ENCODE measurements around the gene MLX. TPM values are rescaled to one million over a fixed set of nuclear protein-coding genes. Genes with fewer than 3 reads are reported as not detected.

MLX gene
- total and polyA plus RNA-seq, 2 of the 8 experiments (the other 6 are each of a cell fraction or from before 2014, with no cell fraction given): 27.0 to 27.5 TPM

DNA sequence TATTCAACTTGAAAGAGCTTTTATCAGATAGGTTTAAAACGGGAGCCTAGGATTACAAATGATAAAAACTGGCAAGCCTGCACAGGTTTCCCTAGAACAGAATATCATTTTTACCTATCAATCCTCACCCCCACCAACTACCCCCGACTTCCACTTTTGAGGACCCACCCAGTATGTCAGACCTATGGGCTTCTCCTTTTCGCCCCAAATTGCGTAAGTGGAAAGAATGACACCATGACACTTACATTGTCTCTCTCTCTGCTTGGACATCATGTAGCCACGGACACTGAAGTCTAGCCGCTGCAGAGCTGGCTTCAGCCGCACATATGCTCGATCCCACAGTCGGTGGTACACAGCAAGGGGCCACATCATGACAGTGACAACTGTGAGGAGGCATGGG is 18.0 kb downstream of the MLX start:
- Histone ChIP-seq H3K18ac (ENCODE audit: extremely low read depth, low read length) (no peak overlapping the region), H3K4me1 (replicated peaks in 1 of 4; ENCODE audit: control insufficient read depth in 3 of 4, insufficient read depth in 4 of 4, low read length in 3 of 4) (no peaks in the 10 kb centered on the region), H3K14ac (ENCODE audit: insufficient read length) (no peak overlapping the region), H3K4ac (replicated peaks; ENCODE audit: insufficient read length, low read depth, low read length) (no peak overlapping the region), H2AFZ (ENCODE audit: low read length) (no peak overlapping the region), H3K79me2 (ENCODE audit: control insufficient read depth in 1 of 2, insufficient read depth in 2 of 2, low read length in 2 of 2) (no peaks in the 10 kb centered on the region), H3K4me3 (ENCODE audit: extremely low read depth in 1 of 4, insufficient read depth in 2 of 4, low read depth in 3 of 4, low read length in 4 of 4) (no peak overlapping the region), H4K20me1 (replicated peaks in 1 of 2; ENCODE audit: control insufficient read depth in 1 of 2, insufficient read depth in 2 of 2, low read length in 2 of 2) (peaks cover 0 to 2% of the 10 kb centered on the region in 2 experiments), H4K91ac (replicated peaks; ENCODE audit: insufficient read length, low read length) (no peak overlapping the region), H3K79me1 (ENCODE audit: low read depth, low read length) (no peaks in the 10 kb centered on the region), H3K27ac (ENCODE audit: low read depth, low read length) (no peak overlapping the region), H4K8ac (ENCODE audit: extremely low read depth, insufficient read depth, low read length) (no peak overlapping the region), H3K23me2 (ENCODE audit: low read depth, low read length) (no peaks in the 10 kb centered on the region), H2BK12ac (ENCODE audit: low read depth, low read length) (no peak overlapping the region), H2AK5ac (ENCODE audit: low read depth, low read length) (no peak overlapping the region), H2BK15ac (ENCODE audit: low read length) (no peak overlapping the region), H2BK120ac (replicated peaks; ENCODE audit: low read depth, low read length) (no peak overlapping the region), H2BK5ac (ENCODE audit: low read depth, low read length) (no peak overlapping the region), H2BK20ac (ENCODE audit: low read length) (no peak overlapping the region), H3K9me3 (ENCODE audit: insufficient read depth in 2 of 2, low read depth in 1 of 2, low read length in 1 of 2) (no peaks in the 10 kb centered on the region), H3K36me3 (ENCODE audit: control insufficient read depth in 2 of 4, insufficient read depth in 4 of 4, low read length in 3 of 4) (peaks cover 14 to 55% (median 33%) of the 10 kb centered on the region in 4 experiments), H3K27me3 (replicated peaks in 1 of 4; ENCODE audit: control insufficient read depth in 3 of 4, extremely low read depth in 1 of 4, insufficient read depth in 3 of 4, low read length in 3 of 4) (no peaks in the 10 kb centered on the region), H4K5ac (ENCODE audit: insufficient read length, low read depth, low read length) (no peak overlapping the region), H3K9ac (replicated peaks in 1 of 4; ENCODE audit: extremely low read depth in 1 of 4, low read depth in 3 of 4, low read length in 3 of 4) (no peak overlapping the region), H3K23ac (ENCODE audit: insufficient read length) (no peak overlapping the region), H3K56ac (replicated peaks; ENCODE audit: insufficient read length, low read depth, low read length) (no peak overlapping the region), H3K4me2 (ENCODE audit: insufficient read depth in 1 of 2, low read depth in 2 of 2, low read length in 2 of 2) (no peak overlapping the region)
- ChIA-PET POLR2A (ENCODE audit: partially characterized antibody) (no interaction called here), CTCF (ENCODE audit: partially characterized antibody) (interaction anchor here (1.9 kb wide), 1 partner anchor 23 kb away, joined by 4 read pairs; no protein-coding TSS in a partner anchor)
- no peak for DNase-seq (ENCODE audit: low read depth in 1 of 2, low spot score in 2 of 2)
- no peak for FAIRE-seq
- TF ChIP-seq JUND (IDR thresholded peaks at IDR 0.05; ENCODE audit: low read length): no peak
- TF ChIP-seq MAFK (IDR thresholded peaks at IDR 0.05; ENCODE audit: low read depth, low read length): no peak
- no peak for TF ChIP-seq RFX5 (IDR thresholded peaks at IDR 0.05; ENCODE audit: borderline replicate concordance, low read depth, low read length)
- 82% methylated on average over 9 of the region's 9 CpGs; no CpG with 5 or more reads in 1 of the 2 experiments for WGBS, 2 experiments (ENCODE audit: extremely low coverage in 1 of 2, insufficient coverage in 1 of 2, insufficient read length in 1 of 2, insufficient replicate concordance in 2 of 2, low coverage in 1 of 2, low lambda C conversion rate in 2 of 2, missing lambda C conversion rate in 1 of 2)
